Colonic mucosa (tissue), 4 donors: ENCODE measurements around the gene TRDMT1. TPM values are rescaled to one million over a fixed set of nuclear protein-coding genes. Genes with fewer than 3 reads are reported as not detected.

ENCODE experiments used
- DNase-seq: peaks from one replicate; pipeline ENCODE4 v3.0.0-alpha.2; 2020
- H3K27ac ChIP-seq: fragments of 200-600 bp; one replicate; pipeline ENCODE4 v1.8.0; 2021
- H3K27me3 ChIP-seq: fragments of 200-600 bp; one replicate; pipeline ENCODE4 v1.8.0; 2021
- H3K36me3 ChIP-seq: fragments of 200-600 bp; one replicate; pipeline ENCODE4 v1.8.0; 2021
- H3K4me1 ChIP-seq: fragments of 200-600 bp; one replicate; pipeline ENCODE4 v1.8.0; 2021; ENCODE audit warnings: mild to moderate bottlenecking
- H3K4me3 ChIP-seq: fragments of 200-600 bp; one replicate; pipeline ENCODE4 v1.8.0; 2021
- H3K9ac ChIP-seq, 2 donors: one replicate each; pipeline ENCODE4 v1.7.0; 2013; ENCODE audit warnings: control low read depth in 2 of 2, low read depth in 2 of 2, low read length in 2 of 2
- H3K9me3 ChIP-seq: fragments of 200-600 bp; one replicate; pipeline ENCODE4 v1.8.0; 2021
- CTCF ChIP-seq: fragments of 200-600 bp; IDR thresholded peaks from one replicate; pipeline ENCODE4 v1.8.0; 2022; ENCODE audit warnings: antibody characterized with exemption, mild to moderate bottlenecking
- intact Hi-C: fragments of 100-400 bp; cut with DNase I; formaldehyde crosslinking; loops from one replicate; pipeline ENCODE4 v1.14.1; 2022
- total RNA-seq, 2 donors: library from RNA; stranded (reverse); fragmentation: NEBNext Ultra II Directional in 1 of 2; extraction: Animal tissue kit (Norgen Biotek cat#: 25700) in 1 of 2; gene quantifications; one replicate each; pipeline ENCODE4 v1.2.1, GENCODE V29; 2021
- donor health status: healthy.
- donor health status: DM: no; HTN: no; CAD: no.
- donor health status: DM: no; HTN: no; CAD: no.

TRDMT1 gene
- total RNA-seq, 2 donors from 2014 or later, result 3.4 to 3.5 TPM

DNA sequence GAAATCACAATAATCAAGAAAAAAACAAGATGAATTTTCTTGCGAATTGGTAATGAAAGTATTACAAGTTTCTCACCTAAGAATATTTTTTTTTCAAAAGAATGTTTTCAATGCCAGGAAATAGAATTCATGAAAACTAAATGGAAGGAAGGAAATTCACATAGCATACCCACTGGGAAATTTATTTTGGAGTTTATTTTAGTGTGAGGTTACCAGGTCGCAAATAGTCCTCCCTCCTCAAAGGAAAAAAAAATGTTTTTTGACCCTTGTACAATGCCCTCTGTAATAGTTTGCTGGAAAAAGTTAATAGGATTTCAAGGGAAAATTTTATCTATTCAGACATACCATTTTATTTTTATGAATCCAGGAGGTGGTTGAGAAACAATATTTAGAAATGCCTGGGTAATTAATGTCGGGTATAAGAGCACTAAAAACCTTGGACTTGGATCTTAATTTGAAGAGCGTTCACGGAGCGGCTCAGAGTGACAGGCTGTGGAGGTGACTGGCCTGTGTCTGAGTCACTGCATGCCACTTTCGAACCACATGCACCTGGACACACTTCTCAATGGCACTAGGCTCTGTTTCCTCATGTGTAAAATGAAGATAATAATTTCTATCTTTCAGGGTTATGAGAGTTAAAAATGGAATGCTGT lies 100.1 kb downstream of the TRDMT1 start:
- TF ChIP-seq CTCF, result no peak
- no peaks in the 10 kb centered on the region for H3K36me3 ChIP-seq
- DNase-seq, result no peak

DNA sequence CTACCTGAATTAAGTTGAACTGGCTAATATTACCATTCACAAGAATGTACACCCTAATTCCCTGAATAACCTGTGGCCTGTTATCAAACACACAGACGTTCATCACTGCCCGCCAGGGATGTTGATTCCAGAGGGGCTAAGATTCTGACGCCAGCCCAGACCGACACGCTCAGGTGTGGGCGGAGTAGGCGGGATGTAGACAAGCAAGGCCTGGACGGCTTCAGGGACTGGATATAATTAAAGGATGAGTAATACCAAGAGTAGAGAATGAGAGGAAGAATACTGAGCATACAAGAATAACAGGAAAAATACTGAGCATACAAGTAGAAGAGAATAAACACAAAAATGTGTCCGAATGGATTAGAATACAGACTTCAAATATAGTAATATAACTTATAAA lies 100.9 kb downstream of the TRDMT1 start:
- Histone ChIP-seq H3K4me1 (no peaks in the 10 kb centered on the region), H3K9me3 (no peaks in the 10 kb centered on the region), H3K27me3 (no peaks in the 10 kb centered on the region), H3K36me3 (no peaks in the 10 kb centered on the region), H3K9ac (no peak overlapping the region), H3K27ac (no peak overlapping the region), H3K4me3 (no peak overlapping the region)
- no peak for DNase-seq
- TF ChIP-seq CTCF, result no peak
- intact Hi-C loops, result no loop called here

More for the DNA sequence above, 100.1 kb downstream of the TRDMT1 start:
- Histone ChIP-seq H3K27me3 (no peaks in the 10 kb centered on the region), H3K9ac (no peak overlapping the region), H3K4me3 (no peak overlapping the region), H3K9me3 (no peaks in the 10 kb centered on the region), H3K4me1 (no peaks in the 10 kb centered on the region), H3K27ac (no peak overlapping the region)
- intact Hi-C loops, result no loop called here

GRCh38 chr10:17098012-17098411 lies 103.5 kb downstream of the TRDMT1 start:
- TF ChIP-seq CTCF, result no peak
- intact Hi-C loops, result no loop called here
- Histone ChIP-seq H3K9ac (no peak overlapping the region), H3K27me3 (no peaks in the 10 kb centered on the region), H3K4me3 (no peak overlapping the region), H3K4me1 (no peaks in the 10 kb centered on the region), H3K9me3 (no peaks in the 10 kb centered on the region), H3K27ac (no peak overlapping the region), H3K36me3 (no peaks in the 10 kb centered on the region)
- no peak for DNase-seq

Other genes with a start within 250 kb of the TRDMT1 start
- gene CUBN, start 71.9 kb downstream of the TRDMT1 start, total RNA-seq, result under 1 TPM; 0.25 to 0.42 TPM
- gene VIM, start 26.6 kb upstream of the TRDMT1 start, total RNA-seq, result 100 to 1,000 TPM; 121 to 326 TPM